ENCODE data around the gene SKAP2.

GRCh38 chr7:26631601-26632000, 232.8 kb downstream of the SKAP2 start:
- no peak for TF ChIP-seq EZH2 (IDR thresholded peaks at IDR 0.05; ENCODE audit: borderline replicate concordance, low read depth, low read length, poor library complexity, severe bottlenecking)
- no peak for TF ChIP-seq CTCF (conservative IDR thresholded peaks at IDR 0.05; ENCODE audit: low read depth, low read length)
